H1 (cell line): ENCODE results near the gene TFF1. TPM values are rescaled to one million over a fixed set of nuclear protein-coding genes. Genes with fewer than 3 reads are reported as not detected.

Source experiments
- CHD1 ChIP-seq: IDR thresholded peaks from 2 replicates; pipeline ENCODE4 v1.6.1; 2012; ENCODE audit warnings: low read depth, low read length, improper control_type of control experiment
- CHD2 ChIP-seq: IDR thresholded peaks from 2 replicates; pipeline ENCODE4 v1.6.1; 2012; ENCODE audit warnings: low read length, improper control_type of control experiment
- MAFK ChIP-seq: IDR thresholded peaks from 2 replicates; pipeline ENCODE4 v1.6.1; 2012; ENCODE audit warnings: low read depth, mild to moderate bottlenecking, improper control_type of control experiment, low read length
- PHF8 ChIP-seq: fragments of 200-600 bp; sonication (generic); conservative IDR thresholded peaks from 2 replicates; pipeline ENCODE4 v1.7.1; 2012; ENCODE audit warnings: low read depth, mild to moderate bottlenecking, inconsistent platforms, low read length, moderate library complexity
- POLR2AphosphoS5 ChIP-seq: IDR thresholded peaks from 2 replicates; pipeline ENCODE4 v1.6.1; 2011; ENCODE audit warnings: low read depth, low read length
- RFX5 ChIP-seq: IDR thresholded peaks from 2 replicates; pipeline ENCODE4 v1.6.1; 2011; ENCODE audit warnings: low read depth, low read length, improper control_type of control experiment, borderline replicate concordance
- SUZ12 ChIP-seq: fragments of 200-600 bp; sonication (generic); IDR thresholded peaks from 2 replicates; pipeline ENCODE4 v1.6.1; 2012; ENCODE audit warnings: mild to moderate bottlenecking, inconsistent platforms, low read length, moderate library complexity, mixed read lengths
- TEAD4 ChIP-seq: IDR thresholded peaks from 2 replicates; pipeline ENCODE4 v1.6.1; 2012; ENCODE audit warnings: low read depth, low read length, inconsistent platforms, mixed read lengths
- polyA plus RNA-seq, 7 experiments: library from polyadenylated mRNA; depleted of rRNA in 3 of 7; stranded (reverse) in 5 of 7; unstranded in 2 of 7; fragments of >200 nt in 5 of 7; fragments of 200-250 nt in 2 of 7; gene quantifications; 1 replicate in 5 of 7; 2 replicates in 1 of 7; 4 replicates in 1 of 7; pipeline versions ENCODE4 v1.2.1 to v1.2.3, GENCODE V29; 2011 to 2013; ENCODE audit warnings: missing spikeins in 2 of 7, mixed read lengths in 2 of 7
- total RNA-seq: library from RNA; stranded (reverse); fragmentation: NEBNext Ultra II Directional; extraction: Animal tissue kit (Norgen Biotek cat#: 25700); gene quantifications from 2 replicates; pipeline ENCODE4 v1.2.1, GENCODE V29; 2021

The TFF1 gene
- total and polyA plus RNA-seq, 2 of the 8 experiments (the other 6 are each of a cell fraction or from before 2014, with no cell fraction given): not detected

DNA sequence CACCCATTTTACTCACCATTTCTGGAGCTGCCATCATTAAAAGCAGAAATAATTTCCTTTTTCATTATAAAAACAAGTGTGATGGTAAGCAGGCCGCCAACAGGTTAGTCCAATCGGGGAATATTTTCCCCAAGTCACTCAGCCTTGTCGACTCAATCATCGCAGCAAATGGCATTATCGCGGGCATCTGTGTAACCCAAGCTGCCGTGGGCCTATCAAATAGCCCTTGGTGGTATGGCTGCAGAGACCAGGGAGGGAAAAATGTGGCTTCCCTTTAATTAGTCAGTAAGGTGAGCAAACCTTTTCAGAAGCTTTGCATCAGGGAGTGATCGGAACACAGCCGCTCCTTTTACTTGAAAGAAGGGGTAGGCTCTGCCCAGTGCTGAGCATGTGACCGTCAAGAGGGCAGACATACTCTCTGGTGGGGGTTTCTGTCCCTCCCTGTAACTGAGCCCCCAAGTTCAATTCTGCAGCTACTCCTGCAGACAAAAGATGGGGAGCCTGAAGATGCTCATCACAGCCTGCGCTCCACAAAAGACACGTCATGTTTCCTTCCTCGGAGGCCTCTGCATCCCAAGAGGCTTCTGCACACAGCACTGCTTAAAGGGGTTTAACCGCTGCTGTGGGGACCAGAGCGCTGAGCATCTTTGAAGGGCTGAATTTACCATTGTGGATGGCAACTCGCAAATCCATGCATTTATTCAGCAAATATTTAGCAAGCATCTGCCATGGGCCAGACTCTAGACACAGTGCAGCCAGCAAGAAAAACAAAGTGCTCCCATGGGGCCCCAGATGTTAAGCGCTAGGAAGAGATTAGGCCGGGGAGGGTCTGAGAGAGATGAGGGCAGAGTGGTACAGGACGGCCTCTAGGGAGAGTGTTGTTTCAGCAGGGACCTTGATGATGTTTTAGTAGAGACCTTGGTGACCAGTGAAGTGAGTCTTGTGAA is 30.7 kb upstream of the TFF1 start (continued):
- no peak for TF ChIP-seq CHD2
- no peak for TF ChIP-seq SUZ12
- no peak for TF ChIP-seq TEAD4
- no peak for TF ChIP-seq CHD1
- TF ChIP-seq POLR2AphosphoS5: no peak
- TF ChIP-seq RFX5: no peak
- no peak for TF ChIP-seq MAFK
- TF ChIP-seq PHF8: no peak
- TF ChIP-seq, all 59 proteins: peak for 0
